Stomach smooth muscle (tissue), 2 donors: ENCODE results near the gene TMEM229B.

Source experiments
- H3K27ac ChIP-seq: one replicate; pipeline ENCODE4 v1.7.0; 2013; ENCODE audit warnings: mild to moderate bottlenecking, low read length, inconsistent platforms
- H3K27me3 ChIP-seq, 2 donors: one replicate each; pipeline ENCODE4 v1.7.0; 2013; ENCODE audit warnings: low read length in 2 of 2; ENCODE audit not compliant: insufficient read depth in 2 of 2, control insufficient read depth in 1 of 2
- H3K36me3 ChIP-seq, 2 donors: one replicate each; pipeline ENCODE4 v1.7.0; 2013; ENCODE audit warnings: low read length in 2 of 2; ENCODE audit not compliant: control insufficient read depth in 2 of 2, insufficient read depth in 2 of 2
- H3K4me1 ChIP-seq: one replicate; pipeline ENCODE4 v1.7.0; 2013; ENCODE audit warnings: low read length; ENCODE audit not compliant: control insufficient read depth, insufficient read depth
- H3K4me3 ChIP-seq, 2 donors: one replicate each; pipeline ENCODE4 v1.7.0; 2013; ENCODE audit warnings: low read length in 2 of 2
- H3K9ac ChIP-seq, 2 donors: one replicate each; pipeline ENCODE4 v1.7.0; 2013; ENCODE audit warnings: low read length in 2 of 2, mild to moderate bottlenecking in 1 of 2
- H3K9me3 ChIP-seq, 2 donors: one replicate each; pipeline ENCODE4 v1.7.0; 2013; ENCODE audit warnings: low read length in 2 of 2; ENCODE audit not compliant: control insufficient read depth in 2 of 2
- donor health status: healthy.
- donor health status: Pancreatic carcinoma.

Gene TMEM229B

GRCh38 chr14:67515386-67516079 lies 27.0 kb upstream of the TMEM229B start:
- H3K9me3 ChIP-seq, result no peaks in the 10 kb centered on the region
- H3K4me3 ChIP-seq, result peak overlapping the region; percentile 51 to 80
- no peaks in the 10 kb centered on the region for H3K36me3 ChIP-seq
- H3K27me3 ChIP-seq, result no peaks in the 10 kb centered on the region
- no peak overlapping the region for H3K27ac ChIP-seq
- H3K9ac ChIP-seq, result no peak overlapping the region
- H3K4me1 ChIP-seq, result peaks cover 15% of the 10 kb centered on the region

GRCh38 chr14:67514650-67515385 lies 26.3 kb upstream of the TMEM229B start:
- Histone ChIP-seq H3K27me3 (no peaks in the 10 kb centered on the region), H3K9ac (peak overlapping the region; percentile 51 to 52), H3K9me3 (no peaks in the 10 kb centered on the region), H3K36me3 (no peaks in the 10 kb centered on the region), H3K27ac (peak overlapping the region; percentile 41), H3K4me3 (peak overlapping the region; percentile 77 to 80), H3K4me1 (peaks cover 15% of the 10 kb centered on the region)

DNA sequence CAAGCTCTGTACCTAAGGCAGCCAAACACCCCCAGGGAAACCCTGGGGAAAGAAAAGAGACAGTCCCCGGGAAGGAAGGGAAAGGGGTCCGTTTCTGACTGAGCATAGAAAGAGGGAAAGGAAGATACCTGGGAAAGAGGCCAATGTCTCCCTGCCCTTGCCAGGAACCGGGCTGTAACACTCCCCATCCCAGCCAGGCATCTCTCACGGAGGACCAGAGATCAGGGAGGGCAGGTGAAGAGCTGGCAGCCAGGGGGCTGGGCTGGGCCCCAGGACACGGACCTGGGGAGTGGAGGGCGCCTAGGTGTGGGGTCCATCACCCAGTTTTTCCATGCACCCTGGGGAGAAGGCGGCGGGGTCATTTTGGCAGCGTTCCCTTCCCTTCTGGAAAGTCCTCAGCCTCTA lies 25.7 kb upstream of the TMEM229B start:
- Histone ChIP-seq H3K27ac (peak overlapping the region; percentile 41), H3K9ac (peak overlapping the region; percentile 29 to 52), H3K9me3 (no peaks in the 10 kb centered on the region), H3K4me1 (peaks cover 15% of the 10 kb centered on the region), H3K36me3 (no peaks in the 10 kb centered on the region), H3K4me3 (peak overlapping the region; percentile 77 to 80), H3K27me3 (no peaks in the 10 kb centered on the region)

DNA sequence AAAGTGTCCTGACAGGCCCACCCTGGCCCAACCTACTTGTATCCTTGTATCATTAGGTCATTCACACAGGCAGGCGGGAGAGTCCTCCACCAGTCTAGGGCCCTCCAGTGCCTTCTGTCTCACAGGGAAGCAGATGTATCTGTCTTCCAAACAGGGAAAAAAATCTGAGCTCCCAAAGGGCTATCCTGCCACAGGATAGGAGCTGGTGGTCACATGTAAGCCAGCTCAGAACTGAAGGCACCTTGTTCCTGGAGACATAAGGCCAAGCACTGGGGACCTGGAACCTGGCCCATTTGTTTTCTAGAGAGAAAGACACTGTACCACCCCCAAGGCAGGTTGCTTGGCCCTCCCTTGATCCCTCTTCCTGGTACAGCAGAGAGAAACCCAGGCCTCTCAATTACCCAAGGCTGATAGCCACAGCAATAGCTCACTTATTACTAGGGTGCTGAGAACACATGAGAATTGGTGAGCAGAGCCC lies 25.1 kb upstream of the TMEM229B start:
- H3K4me3 ChIP-seq, result no peak overlapping the region
- H3K27me3 ChIP-seq, result no peaks in the 10 kb centered on the region
- peaks cover 15% of the 10 kb centered on the region for H3K4me1 ChIP-seq
- no peaks in the 10 kb centered on the region for H3K36me3 ChIP-seq
- no peaks in the 10 kb centered on the region for H3K9me3 ChIP-seq
- no peak overlapping the region for H3K9ac ChIP-seq
- H3K27ac ChIP-seq, result peak overlapping the region; percentile 41

- Histone ChIP-seq H3K27ac (no peak overlapping the region), H3K9ac (no peak overlapping the region), H3K9me3 (no peaks in the 10 kb centered on the region), H3K36me3 (no peaks in the 10 kb centered on the region), H3K4me3 (no peak overlapping the region), H3K4me1 (peaks cover 15% of the 10 kb centered on the region), H3K27me3 (no peaks in the 10 kb centered on the region)
Observed at GRCh38 chr14:67512463-67513310, 24.2 kb upstream of the TMEM229B start.

DNA sequence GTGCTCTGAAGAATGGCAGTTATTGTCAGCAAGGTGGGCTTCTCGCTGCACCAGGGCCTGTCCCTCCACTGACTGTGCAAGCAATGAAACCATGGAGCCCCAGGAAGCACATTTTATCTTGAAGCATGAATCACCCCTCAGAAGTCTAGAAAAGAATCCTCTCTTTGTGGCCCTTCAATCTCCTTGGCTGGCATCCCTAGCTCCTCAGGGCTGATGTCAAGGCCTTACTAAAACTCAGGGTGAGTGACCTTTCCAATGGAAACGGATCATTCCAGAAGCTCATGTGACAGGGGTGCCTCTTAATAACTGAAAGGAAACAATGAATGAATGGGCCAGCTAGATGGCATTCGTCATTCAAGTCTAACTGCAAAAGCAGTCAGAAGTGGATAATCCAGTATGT lies 22.3 kb upstream of the TMEM229B start:
- Histone ChIP-seq H3K36me3 (no peaks in the 10 kb centered on the region), H3K9ac (no peak overlapping the region), H3K9me3 (no peaks in the 10 kb centered on the region), H3K27me3 (no peaks in the 10 kb centered on the region), H3K4me1 (peaks cover 10% of the 10 kb centered on the region), H3K27ac (no peak overlapping the region), H3K4me3 (no peak overlapping the region)

DNA sequence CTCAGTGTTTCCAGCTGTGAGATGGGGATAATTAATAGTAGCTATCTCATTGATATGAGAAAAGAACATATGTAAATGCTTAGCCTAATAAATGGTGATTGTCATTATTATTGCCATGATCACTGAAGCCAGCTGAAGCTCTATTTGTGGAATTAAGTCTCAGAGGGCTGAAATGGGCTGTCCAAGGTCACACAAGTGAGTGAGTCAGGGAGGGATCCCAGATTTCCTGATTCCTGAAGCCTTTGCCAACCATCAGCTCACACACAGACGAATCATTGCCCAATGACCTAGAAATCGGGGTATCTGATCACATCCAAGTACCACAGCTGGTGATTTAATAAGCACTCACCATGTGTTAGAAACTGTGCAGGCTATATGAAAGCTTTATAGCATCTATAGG lies 21.6 kb upstream of the TMEM229B start:
- Histone ChIP-seq H3K27me3 (no peaks in the 10 kb centered on the region), H3K4me1 (peaks cover 6% of the 10 kb centered on the region), H3K9ac (no peak overlapping the region), H3K27ac (no peak overlapping the region), H3K9me3 (no peaks in the 10 kb centered on the region), H3K4me3 (no peak overlapping the region), H3K36me3 (no peaks in the 10 kb centered on the region)

GRCh38 chr14:67508956-67509355 lies 20.4 kb upstream of the TMEM229B start:
- Histone ChIP-seq H3K27me3 (no peaks in the 10 kb centered on the region), H3K4me3 (no peak overlapping the region), H3K9ac (no peak overlapping the region), H3K9me3 (no peaks in the 10 kb centered on the region), H3K4me1 (peaks cover under 1% of the 10 kb centered on the region), H3K27ac (no peak overlapping the region), H3K36me3 (no peaks in the 10 kb centered on the region)

DNA sequence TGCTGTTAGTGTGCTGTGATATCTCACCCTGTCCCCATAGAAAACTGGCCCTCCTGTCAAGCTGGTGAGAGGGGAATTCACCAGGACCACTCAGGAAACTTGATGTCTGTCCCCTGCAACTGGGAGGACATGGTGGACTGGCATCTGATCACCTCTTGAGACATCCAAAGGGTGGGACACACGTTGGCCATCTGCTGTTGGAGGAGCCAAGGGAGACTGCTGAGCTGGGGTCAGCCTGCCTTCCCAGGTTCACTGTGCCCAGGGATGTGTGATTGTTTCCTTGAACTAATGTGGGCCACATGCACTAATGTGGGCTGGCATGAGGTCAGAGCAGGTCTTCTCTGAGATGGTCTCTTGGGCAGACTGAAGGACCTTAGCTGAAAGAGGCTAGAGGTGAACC lies 16.7 kb upstream of the TMEM229B start:
- Histone ChIP-seq H3K27me3 (no peaks in the 10 kb centered on the region), H3K27ac (no peak overlapping the region), H3K9ac (no peak overlapping the region), H3K4me1 (no peaks in the 10 kb centered on the region), H3K36me3 (no peaks in the 10 kb centered on the region), H3K4me3 (no peak overlapping the region), H3K9me3 (no peaks in the 10 kb centered on the region)

DNA sequence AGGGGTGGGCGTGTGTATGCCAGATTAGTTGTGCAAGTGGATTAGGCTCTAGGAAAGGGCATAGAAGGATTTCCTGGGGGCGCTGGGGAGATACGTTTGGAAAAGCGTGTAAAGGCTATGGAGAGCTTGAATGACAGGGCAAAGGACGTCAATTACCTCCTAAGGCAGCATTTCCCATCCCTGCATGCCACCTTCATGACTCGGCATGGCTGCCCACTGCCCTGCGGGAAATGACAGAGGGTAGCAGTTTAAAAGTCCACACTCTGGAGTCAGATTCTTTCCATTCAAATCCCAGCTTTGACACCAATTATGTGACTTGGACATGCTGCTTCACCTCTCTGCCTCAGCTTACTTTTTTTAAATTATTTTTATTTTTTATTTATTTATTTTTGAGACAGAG lies 14.8 kb upstream of the TMEM229B start:
- H3K4me1 ChIP-seq, result no peaks in the 10 kb centered on the region
- H3K9me3 ChIP-seq, result no peaks in the 10 kb centered on the region
- no peak overlapping the region for H3K4me3 ChIP-seq
- no peaks in the 10 kb centered on the region for H3K36me3 ChIP-seq
- no peaks in the 10 kb centered on the region for H3K27me3 ChIP-seq
- H3K27ac ChIP-seq, result no peak overlapping the region
- no peak overlapping the region for H3K9ac ChIP-seq
